ENCODE measurements around the gene PLPP3.

PLPP3 gene

DNA sequence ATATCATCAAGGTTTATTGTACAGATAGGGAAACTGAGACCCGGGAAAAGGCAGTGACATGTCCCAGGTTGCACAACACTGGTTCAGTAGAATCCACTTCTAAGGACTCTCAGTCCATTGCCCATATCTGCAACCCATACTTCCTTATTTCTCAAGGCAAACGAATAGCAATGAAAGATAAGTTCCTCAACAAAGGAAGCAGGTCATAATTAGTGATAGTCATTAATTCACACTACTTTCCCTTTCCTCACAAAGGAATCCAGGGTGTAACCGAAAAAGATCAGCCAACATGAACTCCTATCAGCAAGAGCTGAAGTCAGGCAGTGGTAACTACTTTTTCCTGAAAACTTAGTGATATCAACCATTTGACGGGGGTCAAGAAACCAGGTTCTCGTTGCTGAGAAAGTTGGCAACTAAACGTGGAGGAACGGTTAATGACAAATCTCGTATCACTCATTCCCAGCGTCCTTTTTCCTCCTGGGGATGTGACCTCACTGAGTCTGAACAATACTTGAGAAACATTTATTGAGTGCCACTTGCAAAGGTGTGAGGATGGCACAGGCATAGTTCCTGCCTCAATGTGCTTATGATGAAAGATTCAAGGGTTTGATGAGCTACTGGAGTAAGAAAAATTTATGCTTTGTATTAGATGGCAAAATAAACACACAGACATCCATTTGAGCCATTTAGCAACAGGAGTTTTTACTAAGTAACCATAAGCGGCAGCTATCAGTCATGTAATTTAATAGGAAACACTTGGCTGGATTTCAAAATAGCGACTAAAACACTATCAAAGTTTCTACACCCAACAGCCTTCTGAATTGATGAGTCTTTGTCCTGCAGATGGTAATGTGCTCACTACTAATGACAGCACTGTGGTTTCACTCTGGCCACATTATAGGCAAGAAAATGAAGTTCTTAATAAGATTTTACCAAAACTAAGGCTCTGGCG lies 82.3 kb downstream of the PLPP3 start:
- no peak for DNase-seq (ENCODE audit: low read depth)

DNA sequence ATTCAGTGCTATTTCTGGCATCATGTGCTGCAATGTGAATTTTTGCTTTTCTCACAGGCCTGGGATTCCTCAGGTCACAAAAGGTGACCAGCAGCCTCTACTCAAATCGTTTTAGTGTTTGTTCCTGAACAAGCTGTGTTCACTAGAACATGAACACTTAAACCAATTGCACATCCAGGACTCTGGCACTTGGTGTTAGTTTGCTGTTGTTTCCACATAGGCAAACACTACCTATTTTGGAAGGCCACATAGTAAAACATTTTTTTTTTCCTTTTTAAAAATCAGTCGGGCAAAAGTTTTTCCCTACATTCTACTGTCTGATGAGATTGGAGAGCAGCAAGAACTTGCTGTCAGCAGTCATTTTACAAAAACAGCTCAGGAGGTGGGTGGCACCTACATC lies 83.2 kb downstream of the PLPP3 start:
- no peak for DNase-seq (ENCODE audit: low read depth)

DNA sequence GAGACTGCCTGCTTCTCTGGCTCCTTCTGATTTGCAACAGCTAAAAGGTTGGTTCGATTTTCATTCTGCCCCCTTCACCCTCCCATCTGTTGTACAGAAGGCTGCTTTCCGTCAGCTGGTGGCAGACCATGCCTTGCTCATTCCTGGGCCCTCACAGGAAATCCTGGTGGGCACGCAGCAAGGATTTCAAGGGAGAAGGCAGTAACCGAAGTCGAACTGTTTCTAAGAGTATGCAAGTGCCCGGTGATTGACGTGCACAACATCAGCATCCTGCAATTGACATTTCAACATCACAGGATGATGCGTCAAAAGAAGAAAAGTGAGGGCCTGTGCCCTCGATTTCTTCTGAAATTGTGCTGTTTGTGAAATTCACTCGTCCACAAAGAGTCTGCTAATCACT lies 83.8 kb downstream of the PLPP3 start:
- DNase-seq (ENCODE audit: low read depth): no peak

DNA sequence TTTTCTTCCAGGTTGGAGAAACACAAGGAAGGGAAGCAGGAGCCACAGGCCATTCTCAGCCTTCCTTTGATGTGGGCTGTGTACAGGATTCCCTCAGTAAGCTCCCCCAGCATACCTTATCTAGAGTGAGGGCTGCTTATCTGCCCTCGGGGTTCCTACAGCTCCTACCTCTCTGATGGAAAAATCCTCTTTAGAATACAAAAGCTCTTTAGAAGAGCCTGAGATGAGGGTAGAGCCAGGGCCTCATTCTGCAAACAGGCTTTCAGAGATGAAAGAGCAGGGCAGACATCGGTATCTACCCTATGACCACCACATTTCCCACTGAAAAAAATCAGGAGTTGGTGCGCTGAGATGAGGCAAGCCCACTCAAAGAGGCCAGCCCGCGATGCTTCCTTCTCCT lies 85.1 kb downstream of the PLPP3 start:
- no peak for DNase-seq (ENCODE audit: low read depth)

DNA sequence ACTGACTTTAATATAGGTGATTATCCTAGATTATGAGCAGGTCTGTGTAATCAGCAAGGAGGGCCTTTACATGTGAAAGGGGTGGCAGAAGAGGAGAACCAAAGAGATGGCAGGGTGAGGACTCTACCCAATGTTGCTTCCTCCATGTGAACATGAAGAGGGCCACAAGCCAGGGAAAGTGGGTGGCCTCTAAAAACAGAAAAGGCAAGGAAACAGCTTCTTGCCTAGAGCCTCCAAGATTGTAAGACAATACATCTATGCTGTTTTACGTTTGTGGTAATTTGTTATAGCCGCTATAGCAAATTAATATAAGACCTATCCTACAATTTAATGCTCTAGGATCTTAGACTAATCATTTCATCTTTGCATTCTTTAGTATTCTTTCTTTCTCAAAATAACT lies 85.5 kb downstream of the PLPP3 start:
- DNase-seq (ENCODE audit: low read depth): no peak

DNA sequence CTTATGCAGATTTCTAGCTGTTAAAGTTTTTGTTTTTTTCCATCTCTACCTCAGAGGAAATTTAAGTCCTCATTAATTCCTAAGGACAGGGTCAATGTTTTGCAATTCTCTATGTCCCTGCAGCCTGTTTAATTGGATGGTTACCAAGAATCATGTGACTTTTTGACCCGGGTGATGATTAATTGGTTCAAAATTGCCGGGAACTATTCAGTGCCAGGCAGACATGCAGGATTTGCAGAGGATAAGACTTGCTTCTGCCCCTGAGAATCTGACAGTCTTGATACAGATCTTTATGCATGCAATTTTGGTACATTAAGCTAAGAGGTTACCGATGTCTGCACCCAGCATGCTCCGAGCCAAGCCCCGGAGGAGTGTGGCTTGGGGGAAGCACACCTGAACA lies 87.9 kb downstream of the PLPP3 start:
- DNase-seq (ENCODE audit: low read depth): no peak

DNA sequence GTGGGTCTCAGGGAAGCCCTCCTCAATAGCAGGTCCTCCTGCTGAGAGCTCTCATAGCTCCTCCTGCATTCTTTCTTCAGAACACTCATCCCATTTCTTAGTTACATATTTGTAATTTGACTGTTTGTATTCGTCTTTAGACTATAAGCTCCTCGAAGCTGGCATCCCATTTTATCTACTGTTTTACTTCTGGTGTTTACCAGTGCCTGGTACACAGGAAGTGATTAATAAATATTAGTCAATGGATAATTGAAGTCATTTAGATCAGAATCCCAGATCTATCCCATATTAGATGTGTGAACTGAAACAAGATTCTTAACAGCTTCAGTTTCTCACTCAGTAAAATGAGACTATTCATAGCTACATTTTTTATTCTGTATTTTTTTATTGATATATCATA lies 88.7 kb downstream of the PLPP3 start:
- DNase-seq (ENCODE audit: low read depth): no peak

DNA sequence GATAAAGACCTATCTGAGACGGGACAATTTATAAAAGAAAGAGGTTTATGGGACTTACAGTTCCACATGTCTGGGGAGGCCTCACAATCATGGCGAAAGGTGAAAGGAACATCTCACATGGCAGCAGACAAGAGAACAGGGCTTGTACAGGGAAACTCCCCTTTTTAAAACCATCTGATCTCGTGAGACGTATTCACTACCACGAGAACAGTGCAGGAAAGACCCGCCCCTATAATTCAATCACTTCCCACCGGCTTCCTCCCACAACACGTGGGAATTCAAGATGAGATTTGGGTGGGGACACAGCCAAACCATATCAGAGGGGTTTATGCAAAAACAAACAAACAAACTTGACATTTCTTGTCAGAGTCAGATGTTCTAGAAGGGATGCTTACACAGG lies 89.7 kb downstream of the PLPP3 start:
- no peak for DNase-seq (ENCODE audit: low read depth)

DNA sequence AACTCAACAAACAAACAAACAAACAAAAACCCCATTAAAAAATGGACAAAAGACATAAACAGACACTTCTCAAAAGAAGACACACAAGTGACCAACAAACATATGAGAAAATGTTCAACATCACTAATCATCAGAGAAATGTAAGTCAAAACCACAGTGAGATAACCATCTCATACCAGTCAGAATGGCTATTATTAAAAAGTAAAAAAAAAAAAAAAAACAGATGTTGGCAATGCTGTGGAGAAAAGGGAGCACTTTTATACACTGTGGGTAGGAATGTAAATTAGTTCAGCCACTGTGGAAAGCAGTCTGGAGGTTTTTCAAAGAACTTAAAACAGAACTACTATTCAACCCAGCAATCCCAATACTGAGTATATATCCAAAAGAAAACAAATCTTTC lies 94.7 kb downstream of the PLPP3 start:
- DNase-seq (ENCODE audit: low read depth): no peak

DNA sequence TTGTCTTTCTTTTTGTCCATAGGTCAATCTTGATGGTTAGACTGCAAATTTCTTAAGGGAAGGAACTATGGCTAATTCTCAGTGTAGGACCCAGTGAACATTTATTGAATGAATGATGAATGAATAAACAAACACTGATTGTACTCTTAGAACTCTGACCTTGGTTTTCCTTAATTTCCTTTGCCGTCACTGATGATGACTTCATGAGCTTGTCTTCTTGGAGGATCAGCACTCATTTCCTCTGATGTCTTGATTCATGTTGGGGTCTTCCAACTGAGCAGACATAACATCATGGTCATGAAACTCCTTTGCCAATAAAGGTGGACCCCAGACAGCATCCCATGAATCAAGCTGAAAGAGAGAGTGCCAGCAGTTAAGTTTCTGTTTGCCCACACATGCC lies 96.3 kb downstream of the PLPP3 start:
- no peak for DNase-seq (ENCODE audit: low read depth)

DNA sequence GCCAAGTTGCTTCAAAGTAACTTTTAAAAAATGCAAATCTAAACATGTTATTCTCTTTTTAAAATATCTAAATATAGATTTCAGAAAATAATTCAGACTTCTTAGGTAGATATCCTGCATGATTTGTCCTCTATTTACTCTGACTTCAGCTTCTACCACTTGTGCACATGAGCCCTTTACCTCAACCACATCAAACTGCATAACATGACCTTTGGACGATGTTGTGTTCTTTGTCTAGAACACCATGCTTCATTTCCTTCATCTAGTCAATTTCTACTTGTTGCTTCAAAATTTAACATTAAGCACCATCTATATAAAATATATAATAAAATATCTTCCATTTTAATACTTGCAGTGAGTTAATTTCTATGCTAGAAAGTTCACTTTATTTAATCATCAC lies 96.9 kb downstream of the PLPP3 start:
- no peak for DNase-seq (ENCODE audit: low read depth)

DNA sequence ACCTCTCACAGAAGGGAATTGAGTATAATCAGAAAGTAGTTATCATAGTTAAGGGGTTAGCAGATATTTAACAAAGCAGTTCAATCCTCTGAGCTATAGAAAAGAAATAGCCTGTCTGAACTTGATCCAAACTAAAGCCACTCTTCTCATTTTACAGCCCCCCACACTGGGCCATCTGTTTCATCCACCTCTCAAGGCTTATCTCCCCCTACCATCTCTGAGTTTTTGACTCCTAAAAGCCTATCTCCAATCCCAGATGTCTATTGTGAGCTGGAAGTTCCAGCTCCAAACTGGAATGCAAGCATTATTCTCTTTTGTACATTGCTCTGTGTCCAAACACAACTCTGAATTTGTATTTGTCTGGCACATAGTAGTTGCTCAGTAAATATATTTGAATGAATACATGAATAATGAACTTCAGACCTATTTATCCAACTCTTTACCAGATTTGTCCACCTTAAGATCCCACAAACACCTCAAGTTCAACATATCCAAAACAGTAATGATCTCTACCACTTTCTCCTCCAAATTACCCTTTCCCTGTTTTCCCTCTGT lies 98.1 kb downstream of the PLPP3 start:
- DNase-seq (ENCODE audit: low read depth): no peak

DNA sequence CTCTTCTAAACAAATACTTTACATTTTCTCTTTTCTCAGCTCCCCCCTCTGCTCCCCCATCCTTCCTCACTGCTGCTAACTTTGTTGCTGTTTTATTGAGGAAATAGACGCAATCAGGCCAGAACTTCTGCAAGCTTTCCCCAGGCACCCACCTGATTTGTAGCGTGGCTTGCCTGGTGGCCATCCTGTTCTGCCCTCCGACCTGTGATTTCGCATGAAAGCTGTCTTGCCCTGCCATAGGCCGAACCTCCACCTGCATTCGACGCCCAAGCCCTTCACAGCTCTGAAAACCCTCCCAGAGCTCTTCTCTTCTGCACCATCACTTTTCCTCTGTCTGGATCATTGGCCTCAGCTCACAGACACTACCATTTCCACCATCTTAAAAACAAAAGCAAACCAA lies 100.6 kb downstream of the PLPP3 start:
- no peak for DNase-seq (ENCODE audit: low read depth)

DNA sequence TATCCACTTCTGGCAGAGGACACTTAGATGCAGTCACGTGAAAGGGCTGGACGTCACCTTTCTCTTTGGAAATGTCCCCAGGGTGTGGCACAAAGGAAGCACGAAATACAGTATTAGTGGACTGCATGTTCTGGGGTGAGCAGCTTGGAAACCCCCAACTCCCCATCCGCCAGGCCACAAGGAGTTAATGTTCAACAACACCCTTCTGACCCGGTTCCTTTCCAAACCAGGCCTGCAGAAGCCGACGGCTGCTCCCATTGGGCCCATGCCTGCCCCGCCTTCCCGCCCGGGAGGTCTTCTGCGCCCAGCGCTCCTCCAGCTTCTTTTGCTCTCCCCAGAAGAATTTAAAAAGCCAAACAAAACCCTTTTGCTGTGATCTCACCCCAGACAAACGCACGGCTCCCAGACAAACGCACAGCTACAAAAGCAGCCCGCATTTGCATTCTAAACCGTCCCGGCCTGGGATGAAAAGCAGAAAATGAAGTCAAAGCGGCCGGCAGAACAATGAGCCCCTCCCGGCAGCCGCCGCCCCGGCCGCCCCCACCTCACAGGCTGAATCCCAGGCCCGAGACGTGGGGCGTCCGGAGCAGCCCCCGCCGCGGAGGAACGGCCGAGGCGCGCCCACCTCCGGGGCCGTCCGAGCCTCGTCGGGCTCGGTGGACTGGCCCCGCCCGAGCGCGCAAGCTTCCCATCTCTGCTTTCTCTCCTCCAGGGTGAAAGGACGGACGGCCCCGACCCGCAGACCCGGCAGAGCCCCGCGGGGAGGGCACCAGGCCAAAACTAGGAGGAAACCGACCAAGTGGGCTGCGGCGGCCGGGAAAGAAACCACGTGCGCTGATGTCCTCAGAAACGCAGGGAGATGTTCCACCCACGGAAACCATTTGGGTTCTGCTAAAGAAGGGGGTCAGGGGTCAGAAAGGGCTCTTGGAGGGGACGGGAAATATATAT lies 101.9 kb downstream of the PLPP3 start:
- no peak for DNase-seq (ENCODE audit: low read depth)

DNA sequence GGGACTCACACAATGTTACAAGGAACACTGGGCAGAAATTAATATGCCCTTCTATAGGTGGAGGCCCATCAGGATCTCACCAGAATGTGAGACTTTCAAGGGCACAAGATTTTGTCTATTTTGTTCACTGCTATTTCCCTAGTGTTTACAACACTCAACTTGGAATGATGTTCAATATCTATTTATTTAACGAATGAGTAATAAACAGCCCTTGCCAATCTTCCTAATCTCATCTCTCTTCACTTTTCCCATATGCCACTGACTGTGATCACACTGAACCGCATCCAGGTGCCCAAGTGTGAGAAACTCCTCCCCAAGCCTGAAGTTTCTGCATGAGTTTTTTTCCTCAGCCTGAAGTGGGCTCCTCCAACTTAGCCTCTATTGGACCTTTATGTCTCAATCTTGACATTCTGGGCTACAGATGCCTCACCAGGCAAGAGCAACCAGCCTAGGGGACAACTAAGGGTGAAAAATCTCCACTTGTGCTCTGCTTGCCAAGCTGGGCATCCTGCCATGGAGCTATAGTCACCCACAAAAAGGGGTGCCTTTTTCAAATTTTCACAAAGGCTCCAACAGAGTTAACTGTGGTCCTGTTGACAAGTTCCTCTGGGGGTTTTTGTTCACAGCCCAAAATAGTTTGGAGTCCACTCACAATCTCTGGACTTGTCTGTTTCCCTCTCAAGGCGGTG lies 105.6 kb downstream of the PLPP3 start:
- no peak for DNase-seq (ENCODE audit: low read depth)

DNA sequence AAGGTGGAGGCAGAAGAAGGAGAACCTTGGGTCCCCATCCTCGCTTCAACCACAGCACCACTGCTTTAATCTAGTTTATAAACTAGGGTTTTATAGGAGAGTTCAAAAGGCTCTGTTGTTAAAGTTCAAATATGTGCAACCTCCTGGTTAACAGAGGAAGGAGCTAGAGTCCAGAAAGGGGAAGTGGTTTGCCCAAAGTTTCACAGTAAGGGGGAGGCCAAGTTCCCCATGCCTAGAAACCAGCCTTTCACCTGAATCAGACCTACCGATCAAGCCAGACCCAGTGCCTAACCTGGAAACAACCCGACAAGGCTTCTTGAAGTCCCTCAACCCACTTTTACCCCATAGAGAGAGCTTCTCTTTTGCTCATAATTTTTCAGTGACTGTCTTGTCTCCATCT lies 106.5 kb downstream of the PLPP3 start:
- no peak for DNase-seq (ENCODE audit: low read depth)

DNA sequence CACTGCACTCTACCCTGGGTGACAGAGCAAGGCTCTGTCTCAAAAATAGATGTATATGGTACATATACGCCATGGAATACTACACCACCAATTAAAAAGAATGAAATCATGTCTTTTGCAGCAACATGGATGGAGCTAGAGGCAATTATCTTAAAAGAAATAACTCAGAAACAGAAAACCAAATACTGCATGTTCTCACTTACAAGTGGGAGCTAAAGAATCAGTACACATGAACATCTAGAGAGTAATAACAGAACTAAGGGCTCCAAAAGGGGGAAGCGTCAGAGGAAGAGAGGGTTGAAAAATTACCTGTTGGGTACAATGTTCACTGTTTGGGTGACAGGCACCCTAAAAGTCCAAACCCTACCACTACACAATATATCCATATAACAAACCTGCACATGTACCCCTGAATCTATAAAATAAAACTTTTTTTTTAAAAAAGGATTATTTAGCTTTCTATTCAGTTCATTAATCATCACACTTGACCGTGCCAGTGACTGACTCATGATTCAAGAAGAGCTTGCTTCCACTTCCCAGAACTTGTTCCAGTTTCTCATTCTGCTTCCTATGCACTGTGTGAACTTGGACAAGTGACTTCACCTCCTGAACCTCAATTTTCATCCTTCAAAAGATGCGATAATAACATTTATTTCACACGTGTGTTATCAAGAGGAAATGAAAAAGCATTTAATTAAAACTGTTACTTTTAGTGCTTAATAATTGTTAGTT lies 109.6 kb downstream of the PLPP3 start:
- no peak for DNase-seq (ENCODE audit: low read depth)

DNA sequence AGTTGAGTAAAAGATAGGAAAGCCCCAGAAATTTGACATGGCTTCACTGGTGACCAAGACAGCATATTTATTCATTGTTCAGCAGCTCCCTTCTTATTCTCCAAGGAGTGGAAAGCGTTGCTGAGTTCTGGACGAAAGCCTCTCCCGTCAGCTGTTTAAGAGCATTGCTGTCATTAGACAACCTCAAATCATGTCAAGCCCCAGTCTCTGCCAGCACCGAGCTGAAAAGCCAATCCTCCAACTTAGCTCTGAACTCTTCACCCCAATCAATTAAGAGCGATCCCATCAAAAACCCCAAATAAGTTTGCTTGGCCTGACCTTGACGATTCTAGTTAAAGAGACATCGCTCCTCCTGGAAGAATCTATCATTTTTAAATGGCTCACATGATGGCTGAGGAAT lies 110.8 kb downstream of the PLPP3 start:
- no peak for DNase-seq (ENCODE audit: low read depth)

DNA sequence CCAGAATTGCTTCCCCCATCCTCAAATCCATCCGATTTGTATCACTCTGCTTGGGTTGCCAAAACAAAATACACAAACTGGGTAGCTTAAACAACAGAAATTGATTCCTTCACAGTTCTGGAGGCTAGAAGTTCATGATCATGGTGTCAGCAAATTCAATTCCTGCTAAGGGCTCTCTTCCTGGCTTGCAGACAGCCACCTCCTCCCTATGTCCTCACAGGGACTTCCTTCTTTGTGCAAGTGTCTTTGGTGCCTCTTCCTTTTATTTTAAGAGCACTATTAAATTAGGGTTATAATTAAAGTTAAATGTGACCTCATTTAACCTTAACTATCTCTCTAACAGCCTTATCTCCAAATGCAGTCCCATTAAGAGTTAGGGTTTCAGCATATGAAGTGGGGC lies 112.8 kb downstream of the PLPP3 start:
- no peak for DNase-seq (ENCODE audit: low read depth)

DNA sequence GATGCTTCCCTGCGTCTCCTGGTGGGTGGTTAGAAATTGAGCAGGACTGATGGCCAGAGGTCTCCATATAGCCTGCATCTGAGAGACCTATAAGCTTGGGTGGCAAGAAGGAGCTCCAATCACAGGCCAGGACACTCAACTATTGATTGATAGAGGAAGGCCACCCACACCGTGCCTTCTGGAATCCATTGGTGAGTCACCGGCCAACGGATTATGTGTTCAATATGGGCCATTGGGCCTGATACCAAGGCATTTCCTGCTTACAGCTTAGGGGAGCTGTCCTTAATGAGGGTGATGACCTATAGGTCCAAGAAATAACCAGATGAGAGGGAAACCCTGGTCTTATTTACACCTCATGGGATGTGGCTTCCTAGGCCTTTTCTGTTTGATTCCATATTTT lies 115.1 kb downstream of the PLPP3 start:
- no peak for DNase-seq (ENCODE audit: low read depth)

DNA sequence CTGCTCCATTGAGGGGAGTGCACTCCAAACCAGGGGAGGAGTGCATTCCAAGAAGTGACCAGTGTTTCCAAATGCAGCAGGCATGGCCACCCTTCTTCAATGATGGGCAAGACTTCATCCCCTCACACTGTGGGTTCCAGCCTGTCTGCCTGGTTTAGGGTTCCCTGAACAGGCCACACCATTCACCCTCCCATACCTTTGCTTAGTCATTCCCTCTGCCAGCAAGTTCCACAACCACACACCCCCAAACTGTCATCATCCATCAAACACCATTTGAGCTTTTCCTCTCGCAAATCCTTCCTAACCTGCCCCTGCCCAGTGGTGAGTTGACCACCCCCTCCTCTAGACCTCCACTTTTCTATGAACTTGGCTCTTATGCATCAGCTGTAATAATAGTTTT lies 116.0 kb downstream of the PLPP3 start:
- DNase-seq (ENCODE audit: low read depth): no peak
